NOMO-1 (cell line): ENCODE data around the gene NPIPA8.
"Not testable (repeated sequence)": the region's sequence is repeated elsewhere in the genome, so short reads cannot be mapped to it uniquely, and the experiment has no call there.

Experiments used
- DNase-seq, 2 experiments: peaks; one replicate each; lab custom pipeline; 2025; ENCODE audit not compliant: unreplicated experiment in 2 of 2; lab: John Stamatoyannopoulos, UW

NPIPA8 gene

GRCh38 chr16:18336636-18337035, at the start of gene NPIPA8:
NPIPA8 (minus strand) TSS chr16:18336736; CDS start chr16:18332662, 4,074 bp downstream.
- DNase-seq: not testable (repeated sequence)

- DNase-seq: not testable (repeated sequence)
These were observed 48.7 kb upstream of the NPIPA8 start for GRCh38 chr16:18385285-18385684.

GRCh38 chr16:18384869-18385268, 48.3 kb upstream of the NPIPA8 start:
- DNase-seq: not testable (repeated sequence)

- DNase-seq: not testable (repeated sequence)
These were observed 47.6 kb upstream of the NPIPA8 start for GRCh38 chr16:18384098-18384636.

- DNase-seq: not testable (repeated sequence)
These were observed 46.2 kb upstream of the NPIPA8 start for GRCh38 chr16:18382696-18383095.

- DNase-seq: not testable (repeated sequence)
These were observed 11.2 kb upstream of the NPIPA8 start for GRCh38 chr16:18347742-18348141.

- DNase-seq: not testable (repeated sequence)
These were observed 10.5 kb upstream of the NPIPA8 start for GRCh38 chr16:18346993-18347392.

- not testable (repeated sequence) for DNase-seq
These were observed 8.1 kb upstream of the NPIPA8 start for GRCh38 chr16:18344634-18345033.

- not testable (repeated sequence) for DNase-seq
These were observed 5.5 kb upstream of the NPIPA8 start for GRCh38 chr16:18341986-18342385.

GRCh38 chr16:18341417-18341960, 5.0 kb upstream of the NPIPA8 start:
- DNase-seq: not testable (repeated sequence)

- not testable (repeated sequence) for DNase-seq
These were observed 2.7 kb upstream of the NPIPA8 start for GRCh38 chr16:18339210-18339609.

GRCh38 chr16:18311811-18312210, 24.7 kb downstream of the NPIPA8 start:
- DNase-seq: not testable (repeated sequence)

- DNase-seq: not testable (repeated sequence)
These were observed 27.4 kb downstream of the NPIPA8 start for GRCh38 chr16:18309159-18309558.

GRCh38 chr16:18307241-18307640, 29.3 kb downstream of the NPIPA8 start:
- DNase-seq: not testable (repeated sequence)

- not testable (repeated sequence) for DNase-seq
These were observed 30.5 kb downstream of the NPIPA8 start for GRCh38 chr16:18306066-18306465.

GRCh38 chr16:18303059-18303706, 33.4 kb downstream of the NPIPA8 start:
- DNase-seq: not testable (repeated sequence)

- not testable (repeated sequence) for DNase-seq
These were observed 38.8 kb downstream of the NPIPA8 start for GRCh38 chr16:18297714-18298113.

GRCh38 chr16:18296931-18297330, 39.6 kb downstream of the NPIPA8 start:
- not testable (repeated sequence) for DNase-seq

GRCh38 chr16:18294371-18294770, 42.2 kb downstream of the NPIPA8 start:
- not testable (repeated sequence) for DNase-seq

- not testable (repeated sequence) for DNase-seq
These were observed 43.1 kb downstream of the NPIPA8 start for GRCh38 chr16:18293337-18293956.

GRCh38 chr16:18290959-18291358, 45.6 kb downstream of the NPIPA8 start:
- DNase-seq: not testable (repeated sequence)
